HG03439 (cell line): Measurements from ENCODE around the gene UNC45A.
"Not testable (repeated sequence)": the region's sequence is repeated elsewhere in the genome, so short reads cannot be mapped to it uniquely, and the experiment has no call there.

ENCODE experiments used
- ATAC-seq: cut with Tn5 transposase; IDR thresholded peaks from one replicate; pipeline ENCODE4 v1.9.1; 2021; ENCODE audit warnings: mild to moderate bottlenecking, moderate library complexity; ENCODE audit not compliant: unreplicated experiment

Gene UNC45A

GRCh38 chr15:90934949-90935751, at the start of gene UNC45A:
UNC45A (plus strand) TSS chr15:90935285; CDS start chr15:90935325, 40 bp downstream.
- ATAC-seq = peak; percentile 60

- ATAC-seq = no peak
These were observed 49.4 kb upstream of the UNC45A start for GRCh38 chr15:90885432-90886290.

GRCh38 chr15:90886291-90886614, 48.8 kb upstream of the UNC45A start:
- ATAC-seq = no peak

GRCh38 chr15:90887037-90887481, 48.0 kb upstream of the UNC45A start:
- no peak for ATAC-seq

GRCh38 chr15:90889313-90889730, 45.8 kb upstream of the UNC45A start:
- ATAC-seq = no peak

- no peak for ATAC-seq
These were observed 45.2 kb upstream of the UNC45A start for GRCh38 chr15:90889736-90890456.

GRCh38 chr15:90890839-90891238, 44.2 kb upstream of the UNC45A start:
- ATAC-seq = no peak

- no peak for ATAC-seq
These were observed 43.6 kb upstream of the UNC45A start for GRCh38 chr15:90891346-90891949.

- no peak for ATAC-seq
These were observed 43.1 kb upstream of the UNC45A start for GRCh38 chr15:90892023-90892422.

GRCh38 chr15:90892498-90893174, 42.4 kb upstream of the UNC45A start:
- no peak for ATAC-seq

- no peak for ATAC-seq
These were observed 41.7 kb upstream of the UNC45A start for GRCh38 chr15:90893175-90894090.

GRCh38 chr15:90895571-90896117, 39.4 kb upstream of the UNC45A start:
- no peak for ATAC-seq

GRCh38 chr15:90897131-90897655, 37.9 kb upstream of the UNC45A start:
- not testable (repeated sequence) for ATAC-seq

- ATAC-seq = no peak
These were observed 33.7 kb upstream of the UNC45A start for GRCh38 chr15:90901175-90902039.

- peak; percentile 66 for ATAC-seq
These were observed 32.8 kb upstream of the UNC45A start for GRCh38 chr15:90902040-90902839.

- peak; percentile 45 for ATAC-seq
These were observed 32.0 kb upstream of the UNC45A start, which contains the start of gene MAN2A2 for GRCh38 chr15:90902840-90903732. MAN2A2 (plus strand) TSS chr15:90903302; CDS start chr15:90904208, 906 bp downstream.
